ENCODE measurements around the gene CD2AP.

GRCh38 chr6:47485491-47486135, 8.0 kb downstream of the CD2AP start:
- TF ChIP-seq, protein P1, sequence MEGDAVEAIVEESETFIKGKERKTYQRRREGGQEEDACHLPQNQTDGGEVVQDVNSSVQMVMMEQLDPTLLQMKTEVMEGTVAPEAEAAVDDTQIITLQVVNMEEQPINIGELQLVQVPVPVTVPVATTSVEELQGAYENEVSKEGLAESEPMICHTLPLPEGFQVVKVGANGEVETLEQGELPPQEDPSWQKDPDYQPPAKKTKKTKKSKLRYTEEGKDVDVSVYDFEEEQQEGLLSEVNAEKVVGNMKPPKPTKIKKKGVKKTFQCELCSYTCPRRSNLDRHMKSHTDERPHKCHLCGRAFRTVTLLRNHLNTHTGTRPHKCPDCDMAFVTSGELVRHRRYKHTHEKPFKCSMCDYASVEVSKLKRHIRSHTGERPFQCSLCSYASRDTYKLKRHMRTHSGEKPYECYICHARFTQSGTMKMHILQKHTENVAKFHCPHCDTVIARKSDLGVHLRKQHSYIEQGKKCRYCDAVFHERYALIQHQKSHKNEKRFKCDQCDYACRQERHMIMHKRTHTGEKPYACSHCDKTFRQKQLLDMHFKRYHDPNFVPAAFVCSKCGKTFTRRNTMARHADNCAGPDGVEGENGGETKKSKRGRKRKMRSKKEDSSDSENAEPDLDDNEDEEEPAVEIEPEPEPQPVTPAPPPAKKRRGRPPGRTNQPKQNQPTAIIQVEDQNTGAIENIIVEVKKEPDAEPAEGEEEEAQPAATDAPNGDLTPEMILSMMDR (IDR thresholded peaks at IDR 0.05) = no peak
- no peak for TF ChIP-seq POLR2AphosphoS5 (IDR thresholded peaks at IDR 0.05)

Measured in breast epithelium (tissue), 3 donors.